ENCODE results near the gene ATG4D.
"Not testable (repeated sequence)": the region's sequence is repeated elsewhere in the genome, so short reads cannot be mapped to it uniquely, and the experiment has no call there.

Gene ATG4D

GRCh38 chr19:10544242-10544752 lies 593 bp downstream of the ATG4D start:
- peak overlapping the region; percentile 74 for H3K4me3 ChIP-seq (ENCODE audit: low read depth, low read length)
- no peak for DNase-seq (ENCODE audit: low read depth)
- TF ChIP-seq CTCF (conservative IDR thresholded peaks at IDR 0.05; ENCODE audit: low read depth, low read length) = no peak

GRCh38 chr19:10544753-10545251 lies 1.1 kb downstream of the ATG4D start:
- no peak for TF ChIP-seq CTCF (conservative IDR thresholded peaks at IDR 0.05; ENCODE audit: low read depth, low read length)
- DNase-seq (ENCODE audit: low read depth) = no peak

GRCh38 chr19:10546817-10547216 lies 3.1 kb downstream of the ATG4D start:
- no peak for DNase-seq (ENCODE audit: low read depth)
- H3K4me3 ChIP-seq (ENCODE audit: low read depth, low read length) = no peak overlapping the region
- TF ChIP-seq CTCF (conservative IDR thresholded peaks at IDR 0.05; ENCODE audit: low read depth, low read length) = no peak

More at GRCh38 chr19:10544753-10545251, 1.1 kb downstream of the ATG4D start:
- peak overlapping the region; percentile 74 for H3K4me3 ChIP-seq (ENCODE audit: low read depth, low read length)

- no peak overlapping the region for H3K4me3 ChIP-seq (ENCODE audit: low read depth, low read length)
- DNase-seq (ENCODE audit: low read depth) = no peak
- no peak for TF ChIP-seq CTCF (conservative IDR thresholded peaks at IDR 0.05; ENCODE audit: low read depth, low read length)
Measured at GRCh38 chr19:10548746-10549276, 5.1 kb downstream of the ATG4D start.

GRCh38 chr19:10549733-10550132 lies 6.0 kb downstream of the ATG4D start:
- DNase-seq (ENCODE audit: low read depth) = no peak
- no peak for TF ChIP-seq CTCF (conservative IDR thresholded peaks at IDR 0.05; ENCODE audit: low read depth, low read length)
- no peak overlapping the region for H3K4me3 ChIP-seq (ENCODE audit: low read depth, low read length)

- no peak for DNase-seq (ENCODE audit: low read depth)
- no peak for TF ChIP-seq CTCF (conservative IDR thresholded peaks at IDR 0.05; ENCODE audit: low read depth, low read length)
- H3K4me3 ChIP-seq (ENCODE audit: low read depth, low read length) = no peak overlapping the region
Measured at GRCh38 chr19:10550336-10550735, 6.6 kb downstream of the ATG4D start.

- not testable (repeated sequence) for DNase-seq (ENCODE audit: low read depth); H3K4me3 ChIP-seq (ENCODE audit: low read depth, low read length)
Measured at GRCh38 chr19:10551006-10551405, 7.3 kb downstream of the ATG4D start.
